Thyroid gland (tissue), 4 donors: ENCODE results near the gene LPCAT1. TPM values are rescaled to one million over a fixed set of nuclear protein-coding genes. Genes with fewer than 3 reads are reported as not detected.

Experiments
- DNase-seq, 2 donors: peaks; one replicate each; pipeline ENCODE4 v3.0.0-alpha.2; 2019
- H3K27ac ChIP-seq, 3 donors: fragments of 200-600 bp; sonication (generic); 1 replicate in 2 of 3; 2 replicates in 1 of 3; pipeline ENCODE4 v1.5.1; 2016 to 2019; ENCODE audit warnings: mild to moderate bottlenecking in 1 of 3, moderate library complexity in 1 of 3
- H3K27me3 ChIP-seq: fragments of 200-600 bp; sonication (generic); one replicate; pipeline ENCODE4 v1.5.1; 2019
- H3K36me3 ChIP-seq, 2 donors: fragments of 200-600 bp; sonication (generic); one replicate each; pipeline ENCODE4 v1.5.1; 2016 to 2019
- H3K4me1 ChIP-seq, 2 donors: fragments of 200-600 bp; sonication (generic); one replicate each; pipeline ENCODE4 v1.5.1; 2017 to 2019
- H3K4me3 ChIP-seq, 3 donors: fragments of 200-600 bp; sonication (generic); replicated peaks in 1 of 3; 1 replicate in 2 of 3; 2 replicates in 1 of 3; pipeline ENCODE4 v1.5.1; 2016; ENCODE audit warnings: mild to moderate bottlenecking in 1 of 3
- H3K9me3 ChIP-seq: fragments of 200-600 bp; sonication (generic); one replicate; pipeline ENCODE4 v1.5.1; 2017
- CTCF ChIP-seq, 6 experiments: fragments of 200-600 bp in 3 of 6; fragments of 450-650 bp in 3 of 6; sonication (generic) in 3 of 6; IDR thresholded peaks; one replicate each; pipeline ENCODE4 v1.5.1; 2016 to 2019; ENCODE audit warnings: antibody characterized with exemption in 6 of 6, mild to moderate bottlenecking in 2 of 6, inconsistent platforms in 1 of 6, moderate library complexity in 1 of 6
- POLR2A ChIP-seq, 2 donors: fragments of 450-650 bp; IDR thresholded peaks; one replicate each; pipeline ENCODE4 v1.6.1; 2017; ENCODE audit warnings: antibody characterized with exemption in 2 of 2, mild to moderate bottlenecking in 2 of 2, moderate library complexity in 1 of 2
- WGBS, 2 donors: methylation state at CpG; one replicate each; pipeline ENCODE4 v1.1.5; 2017; 5-methylcytosine and 5-hydroxymethylcytosine counted together
- intact Hi-C: fragments of 100-400 bp; cut with DNase I; formaldehyde crosslinking; loops from one replicate; pipeline ENCODE4 v1.15.1; 2023
- total RNA-seq, 4 donors: library from RNA; depleted of rRNA; stranded (reverse); fragments of >200 nt; gene quantifications; one replicate each; pipeline ENCODE4 v1.2.3, GENCODE V29; 2016

The LPCAT1 gene
- total RNA-seq, 4 donors from 2014 or later = 30.9 to 35.7 (median 33.3) TPM

- Histone ChIP-seq H3K9me3 (no peaks in the 10 kb centered on the region), H3K4me1 (peaks cover 2 to 7% of the 10 kb centered on the region in 2 donors), H3K36me3 (no peaks in the 10 kb centered on the region), H3K27ac (no peak overlapping the region), H3K4me3 (no peak overlapping the region), H3K27me3 (no peaks in the 10 kb centered on the region)
- WGBS, 2 donors = 91 to 94% methylated on average over 7 to 8 of the region's 8 CpGs
- DNase-seq = no peak
- TF ChIP-seq CTCF (IDR thresholded peaks at IDR 0.05) = no peak
- TF ChIP-seq POLR2A (IDR thresholded peaks at IDR 0.05) = no peak
- intact Hi-C loops = no loop called here
Measured at GRCh38 chr5:1471240-1471853, 52.4 kb downstream of the LPCAT1 start.

- intact Hi-C loops = no loop called here
- DNase-seq = no peak
Measured at GRCh38 chr5:1470762-1471211, 53.0 kb downstream of the LPCAT1 start.

GRCh38 chr5:1468629-1469527 lies 54.9 kb downstream of the LPCAT1 start:
- no peak for DNase-seq
- no peak overlapping the region for H3K4me3 ChIP-seq
- no peaks in the 10 kb centered on the region for H3K9me3 ChIP-seq
- H3K36me3 ChIP-seq = no peaks in the 10 kb centered on the region
- WGBS, 2 donors = 91 to 92% methylated on average over 24 of the region's 28 CpGs
- no peaks in the 10 kb centered on the region for H3K27me3 ChIP-seq
- H3K4me1 ChIP-seq = no peaks in the 10 kb centered on the region
- TF ChIP-seq POLR2A (IDR thresholded peaks at IDR 0.05) (no peak), CTCF (IDR thresholded peaks at IDR 0.05) (no peak)
- intact Hi-C loops = no loop called here
- no peak overlapping the region for H3K27ac ChIP-seq

More at GRCh38 chr5:1470762-1471211, 53.0 kb downstream of the LPCAT1 start:
- no peaks in the 10 kb centered on the region for H3K9me3 ChIP-seq
- no peak overlapping the region for H3K4me3 ChIP-seq
- no peak for TF ChIP-seq POLR2A (IDR thresholded peaks at IDR 0.05)
- no peak for TF ChIP-seq CTCF (IDR thresholded peaks at IDR 0.05)
- WGBS, 2 donors = 77 to 80% methylated on average over 18 of the region's 18 CpGs
- peaks cover 0 to 3% of the 10 kb centered on the region in 2 donors for H3K4me1 ChIP-seq
- H3K27me3 ChIP-seq = no peaks in the 10 kb centered on the region
- H3K36me3 ChIP-seq = no peaks in the 10 kb centered on the region
- H3K27ac ChIP-seq = no peak overlapping the region

- Histone ChIP-seq H3K27ac (no peak overlapping the region), H3K4me3 (no peak overlapping the region), H3K4me1 (no peaks in the 10 kb centered on the region), H3K36me3 (peaks cover 3 to 5% of the 10 kb centered on the region in 2 donors), H3K27me3 (no peaks in the 10 kb centered on the region), H3K9me3 (no peaks in the 10 kb centered on the region)
- 66 to 67% methylated on average over 15 of the region's 15 CpGs for WGBS, 2 donors
- TF ChIP-seq CTCF (IDR thresholded peaks at IDR 0.05) (peak in 5 of 6 experiments; percentile 24 to 58 (median 52)), POLR2A (IDR thresholded peaks at IDR 0.05) (no peak)
- intact Hi-C loops = no loop called here
- DNase-seq = peak; percentile 48 to 63
Measured at GRCh38 chr5:1468247-1468612, 55.5 kb downstream of the LPCAT1 start.
